Endothelial cell of umbilical vein (primary cell): Measurements from ENCODE around the gene IBA57. TPM values are rescaled to one million over a fixed set of nuclear protein-coding genes. Genes with fewer than 3 reads are reported as not detected.

Experiments
- BruUV-seq: library from RNA; stranded (reverse); fragments of 400-500 nt; replicated peaks from 2 replicates; lab custom pipeline; 2021; lab: Mats Ljungman, UMichigan
- CTCF ChIA-PET: fragments of 300-600, 350-600 bp; sonication (Branson Sonifier 250); formaldehyde crosslinking; loops from one replicate; lab custom pipeline; 2021; ENCODE audit warnings: antibody characterized with exemption, inconsistent platforms; lab: Charles Lee
- POLR2A ChIA-PET: fragments of 300-600, 350-600 bp; sonication (Branson Sonifier 250); formaldehyde crosslinking; loops from one replicate; lab custom pipeline; 2021; ENCODE audit warnings: antibody characterized with exemption, inconsistent platforms; lab: Charles Lee
- DNase-seq: peaks from one replicate; pipeline ENCODE4 v3.0.0-alpha.2; 2011; ENCODE audit warnings: low read depth, low spot score
- FAIRE-seq: peaks from 2 replicates; lab custom pipeline; 2011; peaks lifted over from hg19 to GRCh38; lab: Jason Lieb, UNC
- H2AFZ ChIP-seq: 2 replicates; pipeline ENCODE4 v1.6.0; 2012; ENCODE audit warnings: low read depth, low read length, control low read depth, inconsistent platforms
- H3K27ac ChIP-seq: 2 replicates; pipeline ENCODE4 v1.5.1; 2011; ENCODE audit warnings: low read depth, mild to moderate bottlenecking, control low read depth, low read length, moderate library complexity; ENCODE audit not compliant: insufficient read depth
- H3K27me3 ChIP-seq, 2 experiments: 2 replicates each; pipeline versions ENCODE4 v1.6.0 to v1.6.1; 2011; ENCODE audit warnings: low read length in 2 of 2, mixed read lengths in 1 of 2; ENCODE audit not compliant: control insufficient read depth in 2 of 2, insufficient read depth in 2 of 2
- H3K36me3 ChIP-seq, 2 experiments: 2 replicates in 1 of 2; 3 replicates in 1 of 2; pipeline ENCODE4 v1.5.1; 2011; ENCODE audit warnings: low read length in 2 of 2, mild to moderate bottlenecking in 1 of 2, moderate library complexity in 1 of 2; ENCODE audit not compliant: control insufficient read depth in 2 of 2, insufficient read depth in 2 of 2; ENCODE audit errors: extremely low read depth in 1 of 2
- H3K4me1 ChIP-seq: 3 replicates; pipeline ENCODE4 v1.5.1; 2011; ENCODE audit warnings: mild to moderate bottlenecking, low read length; ENCODE audit not compliant: control insufficient read depth, insufficient read depth; ENCODE audit errors: extremely low read depth
- H3K4me2 ChIP-seq: 2 replicates; pipeline ENCODE4 v1.6.1; 2011; ENCODE audit warnings: low read length, control low read depth, mixed read lengths; ENCODE audit not compliant: insufficient read depth
- H3K4me3 ChIP-seq, 3 experiments: fragments of 200-600 bp in 1 of 3; sonication (generic), shearing (Covaris generic) in 1 of 3; replicated peaks in 1 of 3; 2 replicates each; pipeline ENCODE4 v1.5.1; 2011 to 2016; ENCODE audit warnings: control low read depth in 3 of 3, low read length in 3 of 3, mild to moderate bottlenecking in 2 of 3, inconsistent platforms in 1 of 3, low read depth in 1 of 3, moderate library complexity in 1 of 3; ENCODE audit not compliant: insufficient read depth in 1 of 3
- H3K79me2 ChIP-seq: 2 replicates; pipeline ENCODE4 v1.6.0; 2012; ENCODE audit warnings: low read length, inconsistent platforms; ENCODE audit not compliant: control insufficient read depth, insufficient read depth
- H3K9ac ChIP-seq: replicated peaks from 2 replicates; pipeline ENCODE3; 2011; ENCODE audit warnings: low read length, control low read depth; ENCODE audit not compliant: insufficient read depth; ENCODE audit errors: extremely low read depth
- H3K9me1 ChIP-seq: replicated peaks from 3 replicates; pipeline ENCODE4 v1.6.0; 2011; ENCODE audit warnings: mild to moderate bottlenecking, low read length; ENCODE audit not compliant: control insufficient read depth, insufficient read depth; ENCODE audit errors: extremely low read depth
- H3K9me3 ChIP-seq: replicated peaks from 2 replicates; pipeline ENCODE4 v1.5.1; 2012; ENCODE audit warnings: low read length, inconsistent platforms; ENCODE audit not compliant: control insufficient read depth, insufficient read depth
- H4K20me1 ChIP-seq: replicated peaks from 2 replicates; pipeline ENCODE3; 2011; ENCODE audit warnings: mild to moderate bottlenecking, low read length; ENCODE audit not compliant: control insufficient read depth, insufficient read depth; ENCODE audit errors: extremely low read depth
- CTCF ChIP-seq, 2 donors: IDR thresholded peaks; 1 replicate in 1 of 2; 2 replicates in 1 of 2; pipeline ENCODE4 v1.5.1; 2011; ENCODE audit warnings: low read length in 2 of 2, mild to moderate bottlenecking in 2 of 2, moderate library complexity in 2 of 2, control low read depth in 1 of 2, inconsistent platforms in 1 of 2, low read depth in 1 of 2; ENCODE audit not compliant: insufficient read depth in 1 of 2; ENCODE audit errors: extremely low read depth in 1 of 2
- EZH2 ChIP-seq: IDR thresholded peaks from 2 replicates; pipeline ENCODE4 v1.6.1; 2012; ENCODE audit warnings: borderline replicate concordance, low read depth, mild to moderate bottlenecking, moderate library complexity, low read length, inconsistent platforms; ENCODE audit not compliant: severe bottlenecking
- FOS ChIP-seq: IDR thresholded peaks from 2 replicates; pipeline ENCODE4 v1.6.1; 2011; ENCODE audit warnings: mild to moderate bottlenecking, low read length, moderate library complexity, borderline replicate concordance; ENCODE audit not compliant: insufficient read depth
- JUN ChIP-seq: IDR thresholded peaks from 2 replicates; pipeline ENCODE4 v1.6.1; 2011; ENCODE audit warnings: borderline replicate concordance, low read depth; ENCODE audit not compliant: insufficient read length, insufficient read depth
- dilution Hi-C: fragments of 300-500 bp; cut with MboI; formaldehyde crosslinking; loops from one replicate; pipeline ENCODE4 v1.15.0; 2019; ENCODE audit warnings: low sequenced_read_pairs; ENCODE audit not compliant: extremely low pct_ligation_motif_present
- intact Hi-C: fragments of 100-400 bp; cut with micrococcal nuclease; formaldehyde crosslinking; loops from one replicate; pipeline ENCODE4 v1.10.0; 2022
- polyA plus RNA-seq, 4 experiments: library from polyadenylated mRNA; depleted of rRNA in 3 of 4; stranded (reverse) in 3 of 4; unstranded in 1 of 4; fragments of >200 nt; gene quantifications; 2 replicates each; pipeline versions ENCODE4 v1.2.1 to v1.2.3, GENCODE V29; 2011 to 2012; ENCODE audit warnings: missing spikeins in 1 of 4
- total RNA-seq: library from RNA; stranded (reverse); gene quantifications from 2 replicates; pipeline ENCODE4 v1.2.3, GENCODE V29; 2021

IBA57 gene
- total and polyA plus RNA-seq, 2 donors (not counting 3 experiments of a cell fraction or from before 2014, with no cell fraction given) = 3.4 to 7.7 TPM

DNA sequence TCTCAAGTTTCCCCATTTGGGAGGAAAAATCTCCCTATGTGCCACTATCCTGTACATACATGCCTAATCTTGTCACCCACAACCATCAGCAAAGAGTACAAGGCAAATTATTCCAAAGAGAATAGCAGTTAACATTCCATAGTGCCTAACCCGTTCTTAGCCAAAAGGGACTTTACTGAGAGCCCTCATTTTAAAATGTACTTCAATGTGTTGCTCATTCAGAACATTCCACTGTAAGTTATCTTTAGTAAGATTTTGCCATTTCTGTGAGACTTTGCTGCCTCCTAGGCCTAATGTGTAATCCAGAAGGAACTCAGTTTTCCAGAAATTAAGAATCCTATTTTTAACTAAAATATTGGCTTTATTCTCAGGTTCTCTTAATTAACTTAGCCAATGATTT is 45.3 kb upstream of the IBA57 start:
- FAIRE-seq = no peak
- no peak for DNase-seq
- no peak overlapping the region for H3K27ac ChIP-seq

More for the DNA sequence above, 45.3 kb upstream of the IBA57 start:
- Histone ChIP-seq H3K9me3 (no peaks in the 10 kb centered on the region), H3K36me3 (no peaks in the 10 kb centered on the region), H3K4me1 (no peaks in the 10 kb centered on the region), H4K20me1 (no peaks in the 10 kb centered on the region), H3K9me1 (no peaks in the 10 kb centered on the region), H3K79me2 (no peaks in the 10 kb centered on the region), H3K27me3 (peaks cover 17 to 18% of the 10 kb centered on the region in 2 experiments), H3K4me3 (no peak overlapping the region), H3K9ac (no peak overlapping the region), H2AFZ (no peak overlapping the region), H3K4me2 (no peak overlapping the region)
- BruUV-seq = no TSS peak
- intact Hi-C loops (no loop called here), dilution Hi-C loops (loop anchor here (10.0 kb wide), 1 partner anchor 64 kb away; no protein-coding TSS in a partner anchor)
- CTCF ChIA-PET = interaction anchor here (1.4 to 1.5 kb wide), 2 partner anchors 10 to 121 kb away, joined by 6 to 7 read pairs; no protein-coding TSS in a partner anchor
- POLR2A ChIA-PET = no interaction called here
- TF ChIP-seq CTCF (IDR thresholded peaks at IDR 0.05; ENCODE audit: extremely low read depth in 1 of 2, insufficient read depth in 1 of 2, low read depth in 1 of 2, low read length in 2 of 2) (no peak), JUN (no peak), EZH2 (no peak), FOS (no peak)
